DLD1 (cell line): ENCODE results near the gene RABL3.
"Not testable (repeated sequence)": the region's sequence is repeated elsewhere in the genome, so short reads cannot be mapped to it uniquely, and the experiment has no call there.

ENCODE experiments used
- in situ Hi-C: cut with HindIII; loops from 2 replicates; pipeline ENCODE4 v1.10.0; 2017; ENCODE audit warnings: low sequenced_read_pairs

RABL3 gene

DNA sequence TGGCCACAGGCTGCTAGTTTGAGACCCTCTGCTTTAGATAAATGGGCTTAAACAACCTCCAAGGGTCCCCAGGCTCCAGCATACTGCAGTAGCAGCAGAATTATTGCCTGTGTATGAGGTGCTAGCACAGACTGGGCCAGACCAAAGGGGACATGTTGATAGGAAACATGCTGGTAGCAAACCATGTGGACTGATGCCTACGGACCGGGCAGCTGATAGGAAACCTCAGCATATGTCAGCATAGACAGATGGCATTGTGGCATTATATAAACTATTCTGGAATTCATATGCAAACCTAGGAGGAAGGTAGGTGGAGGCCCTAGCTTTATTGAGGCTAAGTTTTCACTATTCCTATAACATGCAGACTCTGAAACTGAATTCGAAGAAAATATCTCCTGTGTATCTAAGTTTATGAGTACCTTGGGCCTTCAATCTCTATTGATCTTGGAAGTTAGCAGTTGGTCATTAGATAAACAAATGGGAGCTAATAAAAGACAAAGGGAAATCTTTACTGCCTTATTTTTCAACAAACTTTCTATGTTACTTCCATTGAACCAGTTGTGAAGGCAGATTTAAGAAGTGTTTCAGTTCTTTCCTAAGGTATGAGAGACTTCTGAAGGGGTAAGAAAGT lies 58.5 kb downstream of the RABL3 start:
- in situ Hi-C loops, result no loop called here

DNA sequence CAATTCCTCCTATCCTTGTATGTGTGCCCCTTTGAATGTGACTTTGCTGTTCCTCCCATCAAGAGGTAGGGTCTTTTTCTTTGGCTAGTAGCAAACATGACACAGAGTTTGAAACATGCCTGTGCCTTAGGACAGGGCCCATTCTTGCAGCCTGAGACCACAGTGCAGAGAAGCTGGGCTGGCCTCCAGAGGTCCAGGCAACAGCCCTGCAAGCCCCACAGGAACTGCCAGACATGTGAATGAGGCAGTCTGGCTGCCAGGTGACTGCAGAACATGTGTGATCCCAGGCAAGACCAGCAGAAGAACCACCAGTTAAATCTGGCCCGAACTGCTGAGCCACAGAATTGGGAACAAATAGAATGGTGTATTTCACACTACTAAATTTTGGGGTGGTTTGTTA lies 59.1 kb downstream of the RABL3 start:
- in situ Hi-C loops, result no loop called here

DNA sequence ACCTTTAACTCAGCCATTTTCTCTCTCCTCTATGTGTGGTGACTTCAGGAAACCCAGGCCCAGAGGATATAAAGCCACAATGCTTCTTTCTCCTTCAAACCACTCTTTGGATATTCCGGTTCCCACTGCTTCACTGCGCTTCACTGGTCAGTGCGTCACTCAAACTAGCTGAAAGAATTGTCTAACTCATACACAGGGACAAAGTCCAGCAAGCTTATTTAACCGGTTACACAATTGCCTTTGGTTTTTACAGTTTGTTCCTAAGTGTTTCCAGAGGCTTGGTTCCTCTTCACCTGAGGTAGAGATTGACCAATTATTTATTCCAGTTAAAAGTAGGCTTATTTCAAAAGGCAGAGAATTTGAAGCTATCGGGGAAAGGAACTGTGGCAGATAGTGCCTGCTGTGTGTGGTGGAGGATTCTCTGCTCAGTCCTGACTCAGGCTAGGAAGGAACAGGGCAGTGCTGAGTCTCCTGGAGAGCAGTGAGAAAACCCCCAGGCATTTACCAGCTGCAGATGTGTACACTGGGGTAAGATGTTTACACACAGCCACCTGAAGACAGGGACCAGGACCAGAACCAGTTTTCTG lies 60.1 kb downstream of the RABL3 start, which contains the start of gene HGD:
HGD (minus strand) TSS at position 145 of the 587 bp plus-strand sequence; CDS start at position 17, 128 bp downstream.
- in situ Hi-C loops, result no loop called here

DNA sequence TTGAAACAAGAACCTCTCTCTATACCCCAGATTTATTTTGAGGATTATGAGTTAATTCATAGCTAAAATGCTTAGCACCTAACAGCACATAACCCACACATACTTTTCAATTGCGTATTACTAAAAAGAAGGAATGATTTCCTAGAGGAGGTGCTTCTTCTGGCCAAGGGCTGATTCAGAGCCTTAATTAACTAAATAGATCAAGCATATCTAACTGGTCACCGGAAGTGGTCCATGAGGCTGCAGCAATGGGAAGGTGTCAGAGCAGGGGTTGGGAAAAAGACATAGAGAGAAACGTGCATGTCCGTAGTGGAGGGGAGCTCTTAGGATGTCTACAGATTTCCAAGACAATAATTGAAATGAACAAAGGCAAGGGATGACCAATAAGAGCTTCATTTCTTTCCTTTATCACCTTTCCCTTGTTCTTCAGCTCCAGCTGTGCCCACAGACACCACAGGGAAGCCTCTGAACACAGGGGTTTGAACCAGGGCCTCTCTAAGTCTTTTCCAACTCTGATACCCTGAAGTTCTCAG lies 60.7 kb downstream of the RABL3 start:
- in situ Hi-C loops, result no loop called here

DNA sequence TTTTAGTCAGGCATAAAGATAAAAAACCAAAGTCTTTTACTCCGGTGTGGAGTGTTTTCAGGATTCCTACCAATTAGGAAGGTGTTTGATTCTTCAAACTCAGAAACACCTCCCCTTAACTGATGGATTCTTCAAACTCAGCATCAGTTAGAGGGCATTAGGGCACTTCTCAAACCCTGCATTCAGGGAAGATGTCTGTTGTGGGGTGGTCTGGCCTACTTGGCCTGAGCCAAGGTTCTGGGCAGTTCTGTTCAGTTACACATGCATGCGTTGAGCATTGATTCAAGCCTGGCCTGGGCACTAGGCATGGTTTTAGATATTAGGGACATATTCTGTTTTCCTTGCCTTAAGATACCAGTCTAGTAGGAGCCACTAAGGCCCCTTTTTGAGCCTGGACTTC lies 61.3 kb downstream of the RABL3 start:
- in situ Hi-C loops, result no loop called here

DNA sequence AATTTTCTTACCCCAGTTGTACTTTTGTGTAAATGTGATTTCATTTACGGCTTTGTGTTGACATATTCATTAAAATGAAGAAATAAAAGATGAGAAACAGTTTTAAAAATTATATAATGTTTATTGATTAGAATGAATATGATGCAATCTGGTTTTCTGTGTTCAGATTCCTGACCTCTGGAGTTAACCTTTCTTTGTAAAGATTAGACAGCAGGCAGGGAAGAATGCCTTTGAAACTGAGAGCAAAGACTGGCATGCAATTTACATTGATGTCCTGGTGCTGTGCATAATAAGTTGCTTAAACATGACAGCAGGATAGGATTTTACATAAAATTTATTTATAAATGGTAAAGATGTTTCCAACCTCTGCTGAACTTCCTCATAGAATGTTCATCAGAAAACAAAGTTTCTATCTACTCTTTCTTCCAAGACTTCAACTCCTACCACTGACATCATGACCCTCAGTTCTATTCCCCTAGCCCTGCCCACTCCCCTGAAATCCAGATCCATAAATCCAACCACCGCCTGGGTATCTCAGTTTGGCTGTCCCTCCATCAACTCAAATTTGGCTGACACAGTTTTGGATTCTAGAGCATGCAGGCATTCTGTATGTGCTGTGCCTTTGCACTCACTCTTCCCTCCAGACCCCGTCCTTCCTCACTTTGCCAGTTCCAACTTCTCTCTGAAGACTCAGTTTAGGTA lies 62.0 kb downstream of the RABL3 start:
- in situ Hi-C loops, result no loop called here

DNA sequence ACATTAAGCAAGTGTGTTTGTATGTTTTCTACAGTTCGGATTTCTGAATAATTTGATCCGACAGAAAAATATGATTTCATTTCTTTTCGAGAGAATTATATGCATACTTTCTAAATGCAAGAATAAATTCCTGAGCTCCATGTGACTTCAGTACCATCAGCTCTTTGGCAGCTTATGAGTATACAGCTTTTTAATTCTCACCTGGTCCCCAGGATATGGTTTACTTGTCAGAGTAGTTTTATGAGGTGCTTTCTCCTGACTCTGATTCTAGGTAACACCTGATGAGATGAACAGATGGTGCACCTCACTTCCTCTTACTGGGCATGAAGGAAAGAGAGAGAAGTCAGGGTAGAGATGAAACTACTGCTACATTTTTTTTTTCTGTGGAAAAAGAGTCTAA lies 63.3 kb downstream of the RABL3 start:
- in situ Hi-C loops, result no loop called here

DNA sequence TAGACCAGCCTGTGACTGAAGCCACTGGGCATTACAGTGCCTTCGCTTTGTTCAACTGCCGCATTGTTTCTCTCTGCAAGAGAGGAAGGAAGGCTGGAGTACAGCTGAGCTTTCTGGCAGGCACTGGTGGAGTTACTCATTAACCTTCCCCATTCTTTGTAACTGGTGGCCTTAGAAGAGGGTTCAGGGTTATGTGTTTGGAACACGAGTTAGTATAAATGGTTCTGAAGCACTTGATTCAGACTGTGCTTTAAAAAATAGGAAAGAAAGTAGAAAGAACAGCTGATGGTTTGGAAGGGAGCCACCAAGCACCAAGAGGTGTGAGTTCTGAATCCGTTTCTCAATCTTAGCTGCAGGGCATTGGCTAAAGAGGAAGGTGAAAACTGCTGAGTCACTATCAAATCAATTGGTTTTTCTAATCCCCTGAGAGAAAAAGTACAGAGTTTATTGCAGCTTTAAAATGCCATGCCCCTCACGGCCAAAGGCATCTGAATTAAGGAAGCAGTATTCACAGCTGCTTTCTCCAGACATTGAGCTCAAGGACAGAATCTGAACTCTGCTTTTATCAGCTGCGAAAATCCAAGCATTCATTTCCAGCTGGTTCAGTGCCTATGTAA lies 63.9 kb downstream of the RABL3 start:
- in situ Hi-C loops, result no loop called here

DNA sequence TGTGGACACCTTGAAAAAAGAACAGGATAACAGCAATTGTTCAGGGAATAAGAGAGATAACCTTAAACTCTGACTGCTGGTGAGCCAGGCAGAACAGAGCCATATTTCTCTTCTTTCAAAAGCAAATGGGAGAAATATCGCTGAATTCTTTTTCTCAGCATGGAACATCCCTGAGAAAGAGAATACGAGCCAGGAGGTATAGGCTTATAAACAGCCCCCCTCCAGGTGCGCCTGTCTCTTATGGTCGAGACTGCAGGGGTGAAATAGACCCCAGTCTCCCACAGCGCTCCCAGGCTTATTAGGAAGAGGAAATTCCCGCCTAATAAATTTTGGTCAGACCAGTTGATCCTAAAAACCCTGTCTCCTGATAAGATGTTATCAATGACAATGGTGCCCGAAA lies 65.1 kb downstream of the RABL3 start:
- in situ Hi-C loops, result not testable (repeated sequence)

DNA sequence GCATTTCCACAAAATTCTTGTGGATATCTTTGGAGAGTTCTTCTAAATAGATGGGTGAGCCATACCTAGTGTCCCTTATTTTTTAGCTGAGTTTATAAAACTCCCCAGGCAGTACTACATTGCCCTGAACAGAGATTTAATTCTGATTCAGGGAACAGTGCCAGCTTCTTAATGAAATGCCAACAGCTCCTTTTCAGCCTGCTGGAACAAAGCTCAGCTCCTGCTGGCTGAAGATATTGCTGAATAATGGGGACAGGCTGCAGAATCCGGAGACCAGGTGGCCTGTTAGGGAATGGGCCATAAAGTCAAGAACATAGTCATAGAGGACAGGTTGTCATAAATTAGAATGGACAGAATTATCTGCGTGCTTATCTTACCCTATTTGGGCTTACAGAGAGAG lies 69.2 kb downstream of the RABL3 start:
- in situ Hi-C loops, result no loop called here

DNA sequence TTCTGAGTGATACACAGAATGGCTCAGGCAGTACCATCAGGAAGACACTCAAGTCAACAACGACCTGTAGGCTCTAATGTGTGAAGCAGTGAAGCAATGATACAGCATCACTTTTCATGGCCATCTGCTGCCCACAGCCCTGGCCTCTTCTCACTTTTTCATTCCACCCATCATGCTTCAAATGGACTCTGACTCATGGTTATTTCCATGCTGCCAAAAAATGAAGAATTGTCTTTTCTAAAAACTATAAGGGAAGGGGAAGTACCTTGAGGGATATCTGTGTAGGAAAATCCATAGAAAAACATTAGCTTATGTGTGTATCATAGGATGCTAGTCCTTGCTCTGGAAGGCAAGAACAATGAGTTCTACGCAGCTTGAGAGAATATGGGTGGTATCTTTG lies 71.7 kb downstream of the RABL3 start:
- in situ Hi-C loops, result no loop called here

DNA sequence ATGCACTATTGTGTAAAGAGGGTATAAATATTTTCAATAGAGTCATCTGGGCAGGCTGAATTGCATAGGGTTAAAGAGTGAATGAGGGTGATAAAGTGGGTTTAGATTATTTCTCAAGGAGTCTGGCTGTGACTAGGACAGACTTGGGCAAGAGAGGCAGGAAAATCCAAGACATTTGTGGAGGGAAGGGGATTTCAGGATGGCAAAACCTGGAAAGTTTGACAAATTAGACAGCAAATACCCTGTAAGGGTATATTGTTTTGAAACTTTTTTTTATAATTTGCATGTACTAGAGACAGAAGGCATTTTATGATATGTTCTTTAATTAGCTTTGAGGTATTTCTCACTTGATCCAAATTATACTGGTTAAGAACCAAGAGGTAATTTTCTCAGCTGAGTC lies 77.4 kb downstream of the RABL3 start:
- in situ Hi-C loops, result no loop called here

DNA sequence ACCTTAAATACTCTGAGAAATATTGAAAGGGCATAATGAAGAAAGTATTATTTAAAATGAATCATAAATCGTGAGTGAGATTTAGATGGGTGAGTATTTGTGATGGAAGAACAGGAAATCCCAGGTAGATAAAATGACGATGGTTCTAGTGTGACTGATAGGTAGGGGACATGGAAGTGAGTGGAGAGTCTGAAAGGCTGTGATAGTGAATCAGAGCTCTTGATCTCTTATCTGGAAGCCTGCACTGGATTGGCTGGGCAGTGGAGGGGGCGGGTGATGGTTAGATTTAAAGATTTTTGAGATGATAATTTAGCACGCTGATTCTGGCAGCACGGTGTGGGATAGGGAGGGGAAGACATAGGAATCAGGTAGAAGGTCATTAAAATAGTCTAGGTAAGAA lies 80.4 kb downstream of the RABL3 start:
- in situ Hi-C loops, result no loop called here

DNA sequence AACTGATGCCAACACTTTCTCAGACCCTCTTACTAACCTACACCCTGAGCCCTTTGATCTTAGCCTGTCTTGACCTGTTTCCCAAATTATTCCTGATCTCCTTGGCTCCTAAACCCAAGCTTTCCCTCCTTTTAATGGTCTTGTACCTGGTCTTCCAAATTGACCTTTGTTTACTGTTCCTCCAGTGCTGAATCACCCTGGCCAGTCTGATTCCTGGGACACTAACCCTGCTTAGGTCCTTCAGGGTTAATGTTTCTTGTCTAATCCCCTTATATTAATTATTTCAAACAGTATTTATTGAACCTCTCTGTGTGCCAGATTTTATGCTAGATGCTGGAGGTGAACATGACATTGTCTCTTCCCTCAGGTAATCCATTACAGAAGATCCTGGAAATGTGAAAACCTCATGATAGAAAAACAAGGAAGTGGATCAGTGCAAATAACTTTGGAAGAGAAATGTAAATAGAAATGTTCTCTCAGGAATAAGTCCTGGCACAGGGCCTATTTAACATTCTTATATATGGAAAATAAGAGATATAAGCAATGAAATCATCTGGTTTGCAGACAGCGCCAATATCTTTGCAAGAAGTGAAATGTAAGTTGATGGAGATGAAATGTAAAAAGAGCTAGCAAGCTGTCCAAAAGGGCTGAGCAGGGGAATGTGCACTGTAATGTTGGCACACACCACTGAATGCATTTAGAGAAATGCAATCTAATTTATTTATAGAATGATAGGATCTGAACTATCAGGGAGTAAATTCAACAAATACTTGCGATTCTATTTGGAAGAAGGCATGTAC lies 81.0 kb downstream of the RABL3 start:
- in situ Hi-C loops, result no loop called here

DNA sequence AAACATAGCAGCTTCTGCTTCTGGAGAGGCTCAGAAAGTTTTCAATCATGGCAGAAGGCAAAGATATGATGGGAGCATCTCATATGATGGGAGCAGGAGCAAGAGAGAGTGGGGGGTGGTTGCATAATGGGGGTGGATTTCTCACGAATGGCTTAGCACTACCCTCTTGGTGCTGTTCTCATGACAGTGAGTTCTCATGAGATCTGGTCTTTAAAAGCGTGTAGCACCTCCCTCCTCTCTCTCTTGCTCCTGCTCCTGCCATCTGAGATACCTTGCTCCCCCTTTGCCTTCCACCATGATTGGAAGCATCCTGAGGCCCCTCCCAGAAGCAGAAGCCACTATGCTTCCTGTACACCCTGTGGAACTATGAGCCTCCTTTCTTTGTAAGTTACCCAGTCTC lies 82.5 kb downstream of the RABL3 start:
- in situ Hi-C loops, result no loop called here

DNA sequence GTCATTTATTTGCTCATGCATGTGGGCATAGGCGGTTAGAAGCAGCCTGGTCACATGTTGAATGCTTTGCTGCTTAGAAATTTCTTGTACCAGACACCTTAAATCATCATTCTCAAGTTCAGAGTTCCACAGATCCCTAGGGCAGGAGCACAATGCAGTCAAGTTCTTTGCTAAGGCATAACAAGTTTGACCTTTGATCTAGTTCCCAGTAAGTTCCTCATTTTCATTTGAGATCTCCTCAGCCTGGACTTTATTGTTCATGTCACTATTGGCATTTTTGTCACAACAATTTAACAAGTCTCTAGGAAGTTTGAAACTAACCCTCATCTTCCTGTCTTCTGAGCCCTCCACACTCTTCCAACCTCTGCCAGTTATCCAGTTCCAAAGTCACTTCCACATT lies 83.0 kb downstream of the RABL3 start:
- in situ Hi-C loops, result no loop called here

DNA sequence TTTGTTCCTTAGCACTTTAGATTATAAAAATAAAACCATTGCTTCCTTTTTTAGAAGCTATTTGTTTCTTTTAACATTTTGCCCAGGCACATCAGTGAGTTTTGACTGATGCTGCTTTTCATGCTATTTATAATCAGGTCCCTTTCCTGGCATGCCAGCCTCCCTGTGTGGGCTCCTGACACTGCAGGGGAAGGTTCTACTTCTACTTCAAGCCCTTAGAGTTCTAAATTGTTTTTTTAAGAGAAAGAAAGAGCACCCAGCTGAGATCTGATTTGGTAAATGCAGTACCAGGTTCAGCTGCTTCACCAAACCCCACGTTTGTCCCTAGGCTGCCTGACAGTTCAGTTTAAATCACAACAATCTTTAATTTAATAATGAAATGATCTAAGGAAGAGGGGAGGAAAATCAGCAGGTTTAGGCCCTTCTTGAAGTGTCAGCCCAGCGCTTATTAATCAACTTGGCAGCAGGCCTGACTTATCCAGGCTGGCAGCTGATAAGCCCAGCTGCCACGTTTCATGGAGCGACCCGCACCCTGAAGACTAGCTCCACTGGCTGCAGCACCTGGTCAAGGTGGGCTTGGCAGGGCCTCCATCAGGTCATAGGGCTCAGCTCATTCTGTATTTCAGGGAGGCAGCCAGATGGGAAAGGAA lies 89.3 kb downstream of the RABL3 start:
- in situ Hi-C loops, result no loop called here

DNA sequence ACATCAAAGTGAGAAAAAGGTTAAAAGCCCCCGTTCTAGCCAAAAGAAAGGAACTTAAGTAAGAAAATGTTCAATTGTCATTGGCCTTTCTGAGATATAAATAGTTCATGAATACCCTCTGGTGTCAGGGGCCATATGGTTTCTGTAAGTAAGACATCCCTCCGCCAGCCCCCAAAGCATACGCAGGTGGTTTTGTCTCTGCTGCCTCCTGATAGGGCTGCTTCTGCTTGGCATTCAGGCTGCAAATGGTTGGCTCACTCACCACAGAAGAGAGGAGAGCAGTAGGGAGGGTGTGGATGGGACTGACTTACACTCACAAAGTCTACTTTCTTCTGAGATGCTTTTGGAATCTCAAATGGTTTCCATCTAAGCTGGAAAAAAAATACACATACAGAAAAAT lies 90.0 kb downstream of the RABL3 start:
- in situ Hi-C loops, result no loop called here

DNA sequence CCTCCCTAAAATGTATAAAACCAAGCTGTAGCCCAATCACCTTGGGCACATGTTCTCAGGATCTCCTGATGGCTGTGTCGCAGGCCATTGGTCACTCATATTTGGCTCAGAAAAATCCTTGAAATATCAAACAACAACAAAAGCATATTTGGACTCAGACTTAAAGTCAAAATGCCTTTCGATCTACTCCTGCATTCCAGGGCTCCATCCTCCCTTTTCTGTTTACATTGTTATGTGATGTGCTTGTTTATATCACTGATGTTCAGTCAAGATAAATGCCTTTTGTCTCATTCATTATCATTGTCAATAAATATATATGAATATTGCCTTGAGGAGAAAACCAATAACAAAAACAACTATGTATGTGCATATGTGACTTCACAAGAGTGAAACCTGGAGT lies 92.0 kb downstream of the RABL3 start:
- in situ Hi-C loops, result no loop called here

DNA sequence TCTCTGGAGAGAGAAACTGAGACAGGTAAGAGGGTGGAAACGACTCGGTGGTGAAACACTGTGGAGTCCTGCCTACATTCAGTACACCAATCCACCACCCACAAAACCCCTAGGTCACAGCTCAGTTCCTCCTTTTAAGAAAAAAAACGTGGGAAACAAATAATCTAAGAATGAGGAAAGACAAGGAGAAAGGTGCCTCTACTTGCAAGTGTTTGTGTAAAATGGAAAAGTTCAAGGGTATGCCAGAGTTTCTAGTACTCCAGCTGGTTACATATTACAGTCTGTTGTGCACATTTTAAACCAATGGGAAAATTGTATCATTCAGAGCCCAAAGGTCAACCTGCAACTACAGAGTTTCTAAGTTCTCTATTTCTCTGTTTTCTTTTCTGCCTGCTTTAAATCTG lies 92.5 kb downstream of the RABL3 start:
- in situ Hi-C loops, result loop anchor here (10.0 kb wide), 1 partner anchor 175 kb away; no protein-coding TSS in a partner anchor
